SKM-1 (cell line): ENCODE data around the gene CAPN2.
"Not testable (repeated sequence)": the region's sequence is repeated elsewhere in the genome, so short reads cannot be mapped to it uniquely, and the experiment has no call there.

ENCODE experiments used
- DNase-seq: peaks from one replicate; lab custom pipeline; 2025; ENCODE audit not compliant: unreplicated experiment; lab: John Stamatoyannopoulos, UW

CAPN2 gene

DNA sequence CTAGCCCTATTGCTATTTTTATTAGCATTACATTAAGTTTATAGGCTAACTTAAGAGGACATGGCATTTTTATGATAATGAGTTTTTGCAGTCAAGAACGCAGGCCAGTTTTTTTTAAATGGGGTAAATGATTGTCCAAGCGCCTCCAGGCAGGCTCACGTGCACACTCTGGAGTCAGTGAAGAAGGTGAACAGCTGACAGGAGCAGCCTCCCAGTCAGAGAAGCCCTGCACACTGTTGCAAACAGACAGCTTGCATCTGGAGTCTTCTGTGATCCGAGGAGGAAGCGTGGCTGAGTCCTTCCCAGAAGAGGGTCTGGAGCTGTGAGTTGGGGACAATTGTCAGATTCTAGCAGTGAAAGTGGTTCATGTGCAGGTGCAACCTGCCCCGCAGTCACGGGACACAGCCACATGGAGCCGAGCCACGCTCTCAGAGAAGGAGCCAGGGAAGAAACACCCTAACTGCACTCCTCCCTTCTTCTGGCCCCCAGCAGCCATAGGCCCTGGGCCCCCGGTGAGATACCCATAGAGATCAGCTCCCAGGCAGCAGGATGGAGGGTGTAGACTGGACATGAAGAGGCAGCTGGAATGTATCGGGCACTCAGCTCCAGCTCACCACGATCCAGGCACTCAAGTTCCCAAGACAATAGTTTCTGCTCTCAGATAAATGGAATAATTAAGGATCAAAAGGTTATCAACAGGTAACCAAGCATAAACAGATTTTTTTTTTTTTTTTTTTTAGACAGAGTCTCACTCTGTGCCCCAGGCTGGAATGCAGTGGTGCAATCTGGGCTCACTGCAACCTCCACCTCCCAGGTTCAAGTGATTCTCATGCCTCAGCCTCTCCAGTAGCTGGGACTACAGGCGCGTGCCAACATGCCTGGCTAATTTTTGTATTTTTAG, 26.4 kb downstream of the CAPN2 start:
- no peak for DNase-seq

DNA sequence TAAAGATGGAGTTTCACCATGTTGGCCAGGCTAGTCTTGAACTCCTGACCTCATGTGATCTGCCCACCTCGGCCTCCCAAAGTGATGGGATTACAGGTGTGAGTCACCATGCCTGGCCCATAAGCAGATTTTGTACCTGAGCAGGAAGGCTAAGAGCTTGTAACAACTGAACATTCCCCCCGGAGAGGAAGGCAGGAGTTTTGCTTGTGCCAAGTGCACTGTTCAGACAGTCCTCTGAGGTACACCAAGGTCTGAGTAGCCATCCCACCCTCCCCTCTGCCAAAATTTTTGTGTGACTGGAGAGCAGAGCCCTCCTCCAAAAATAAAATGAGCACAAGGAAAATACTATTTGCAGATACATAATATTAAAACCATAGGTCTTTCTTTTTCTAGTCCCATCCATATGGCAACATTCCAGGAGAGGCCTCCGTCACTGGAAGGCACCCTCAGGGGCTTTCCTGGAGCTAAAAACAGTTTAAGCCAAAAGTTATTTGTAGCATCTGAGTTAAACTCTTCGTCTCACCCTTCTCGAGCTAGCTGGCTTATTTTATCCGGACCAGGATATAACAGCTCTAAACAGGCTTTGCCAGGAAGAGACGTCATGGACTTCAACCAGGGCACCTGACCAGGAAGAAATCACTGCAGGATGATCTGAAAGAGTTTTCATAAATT, 27.2 kb downstream of the CAPN2 start:
- DNase-seq: no peak

DNA sequence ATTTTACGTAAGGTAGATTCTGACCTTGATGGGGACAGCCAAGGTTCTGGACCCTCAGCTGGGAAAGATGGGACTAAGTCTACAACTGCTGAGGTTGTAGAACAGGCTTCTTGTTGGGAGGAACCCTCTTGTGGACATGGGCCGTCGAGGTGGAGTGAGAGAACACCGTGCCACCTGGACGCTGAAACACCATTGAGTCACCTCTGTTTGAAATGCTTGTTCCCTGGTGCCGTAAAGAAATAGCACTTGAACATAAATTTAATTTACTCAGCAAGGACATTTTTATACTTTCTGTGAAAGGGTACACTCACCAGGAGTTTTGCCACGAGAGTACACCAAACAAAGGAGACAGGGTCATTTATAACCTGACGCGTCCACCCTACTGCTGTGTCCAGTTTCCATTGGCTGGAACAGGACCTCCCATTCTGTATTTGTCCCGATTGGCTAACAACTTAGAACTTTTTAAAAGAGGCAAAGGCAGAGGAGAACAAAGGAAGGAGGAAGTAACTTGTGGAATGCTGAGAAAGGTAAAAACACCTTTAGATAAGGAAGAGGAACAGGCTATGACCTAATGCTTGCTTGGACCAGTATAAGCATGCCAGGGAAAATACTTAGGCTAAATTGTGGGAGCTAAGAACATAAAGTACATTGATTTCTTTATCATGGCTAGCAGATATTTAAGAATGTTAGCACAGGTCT, 27.8 kb downstream of the CAPN2 start:
- not testable (repeated sequence) for DNase-seq

DNA sequence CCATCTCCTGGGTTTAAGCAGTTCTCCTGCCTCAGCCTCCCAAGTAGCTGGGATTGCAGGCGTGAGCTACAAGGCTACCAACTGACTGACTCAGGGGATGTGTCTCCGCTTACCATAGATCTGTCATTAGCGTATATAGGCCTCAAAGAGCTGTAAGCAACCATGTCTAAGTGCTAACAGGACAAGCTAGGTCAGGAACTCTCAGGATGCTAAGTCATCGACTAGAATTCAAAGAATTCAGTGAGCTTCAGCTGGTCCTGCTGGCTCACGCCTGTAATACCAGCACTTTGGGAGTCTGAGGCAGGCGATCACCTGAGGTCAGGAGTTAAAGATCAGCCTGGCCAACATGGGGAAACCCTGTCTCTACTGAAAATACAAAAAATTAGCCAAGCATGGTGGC, 29.5 kb downstream of the CAPN2 start:
- no peak for DNase-seq

DNA sequence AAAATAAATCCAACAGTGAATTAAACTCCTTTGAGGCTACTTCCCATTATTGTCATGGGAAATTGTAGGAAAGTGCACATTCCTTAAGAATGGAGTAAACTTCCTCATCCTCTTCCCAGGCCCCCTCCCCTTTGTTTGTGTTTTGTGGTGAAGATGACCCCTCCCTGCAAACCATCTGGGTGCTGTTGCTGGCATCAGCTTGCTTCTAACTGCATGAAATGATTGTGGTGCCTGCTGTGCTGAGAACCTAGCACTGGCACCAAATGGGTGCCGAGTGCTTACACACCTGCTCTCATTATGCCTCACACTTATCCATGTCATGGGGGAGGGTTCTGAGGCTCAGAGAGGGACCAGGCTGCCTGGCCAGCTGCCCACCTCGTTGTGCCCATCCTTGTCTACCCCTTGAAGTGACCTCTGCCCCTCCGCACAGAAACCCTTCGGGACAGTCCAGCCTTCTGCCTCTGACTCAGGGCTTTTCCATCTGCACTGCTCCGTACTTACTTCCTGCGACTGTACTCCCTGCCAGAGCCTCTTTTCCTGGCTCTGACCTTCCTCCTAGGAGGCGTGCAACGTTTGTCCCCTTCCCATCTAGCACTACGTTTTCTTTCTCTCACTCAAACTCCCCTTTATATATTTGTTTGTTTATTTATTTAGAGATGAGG, 30.6 kb downstream of the CAPN2 start:
- no peak for DNase-seq

DNA sequence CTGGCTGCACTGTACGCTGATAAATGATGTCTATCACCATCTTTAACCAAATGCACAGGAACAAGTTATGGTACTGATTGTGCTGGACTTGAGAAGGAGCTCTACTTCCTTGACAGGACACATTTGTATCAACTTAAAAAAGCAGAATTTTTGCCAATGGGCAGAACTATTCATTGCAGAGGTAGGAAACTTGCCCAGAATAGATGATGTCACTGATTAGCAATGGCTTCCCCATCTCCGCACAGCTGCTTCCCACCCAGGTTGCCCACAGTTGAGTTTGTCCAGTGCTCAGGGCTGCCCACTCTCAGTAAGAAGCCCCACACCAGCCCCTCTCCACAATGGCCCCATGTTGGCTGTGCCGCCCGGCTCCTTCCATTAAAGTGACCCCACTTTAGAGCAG, 33.4 kb downstream of the CAPN2 start:
- no peak for DNase-seq

DNA sequence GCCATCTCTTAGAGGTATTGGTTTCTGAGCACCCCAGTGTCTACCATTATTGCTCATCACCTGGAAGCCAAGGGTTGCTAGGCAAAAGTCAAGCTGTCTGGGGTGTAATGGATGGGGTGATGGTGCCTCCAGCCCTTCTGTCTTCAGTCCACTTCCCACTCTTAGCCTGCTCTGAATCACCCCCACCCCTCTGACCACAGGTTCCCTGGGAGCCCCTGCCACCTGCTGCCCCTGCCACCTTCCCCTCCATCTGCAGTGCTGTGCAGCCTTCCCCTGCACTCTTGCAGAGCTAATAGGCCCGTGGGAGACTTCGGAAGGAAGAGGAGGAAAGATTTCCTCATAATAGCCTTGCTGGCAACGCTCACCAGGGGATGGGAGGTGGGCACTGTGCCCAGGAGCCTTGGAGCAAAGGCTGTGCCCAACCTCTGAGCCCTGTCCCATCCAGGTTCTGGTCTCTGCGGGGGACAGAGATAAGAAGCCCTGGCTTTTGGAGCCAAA, 35.5 kb downstream of the CAPN2 start:
- no peak for DNase-seq

DNA sequence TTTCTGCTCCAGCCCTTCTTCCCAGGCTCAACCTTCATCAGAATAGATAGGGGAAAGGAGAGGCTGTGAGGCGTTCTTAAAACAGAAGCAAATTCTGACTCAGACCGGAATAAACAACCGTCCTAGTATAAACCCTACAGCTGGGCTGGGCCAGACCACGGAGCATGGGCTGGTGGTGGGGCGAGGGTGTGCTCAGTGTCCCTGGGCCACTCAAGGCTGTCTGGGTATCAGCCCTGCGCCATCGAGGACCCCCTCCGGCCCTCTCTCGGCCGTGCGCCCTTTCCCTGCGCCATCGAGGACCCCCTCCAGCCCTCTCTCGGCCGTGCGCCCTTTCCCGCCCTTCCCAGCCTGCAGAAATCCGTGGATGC, 36.0 kb downstream of the CAPN2 start:
- DNase-seq: no peak

DNA sequence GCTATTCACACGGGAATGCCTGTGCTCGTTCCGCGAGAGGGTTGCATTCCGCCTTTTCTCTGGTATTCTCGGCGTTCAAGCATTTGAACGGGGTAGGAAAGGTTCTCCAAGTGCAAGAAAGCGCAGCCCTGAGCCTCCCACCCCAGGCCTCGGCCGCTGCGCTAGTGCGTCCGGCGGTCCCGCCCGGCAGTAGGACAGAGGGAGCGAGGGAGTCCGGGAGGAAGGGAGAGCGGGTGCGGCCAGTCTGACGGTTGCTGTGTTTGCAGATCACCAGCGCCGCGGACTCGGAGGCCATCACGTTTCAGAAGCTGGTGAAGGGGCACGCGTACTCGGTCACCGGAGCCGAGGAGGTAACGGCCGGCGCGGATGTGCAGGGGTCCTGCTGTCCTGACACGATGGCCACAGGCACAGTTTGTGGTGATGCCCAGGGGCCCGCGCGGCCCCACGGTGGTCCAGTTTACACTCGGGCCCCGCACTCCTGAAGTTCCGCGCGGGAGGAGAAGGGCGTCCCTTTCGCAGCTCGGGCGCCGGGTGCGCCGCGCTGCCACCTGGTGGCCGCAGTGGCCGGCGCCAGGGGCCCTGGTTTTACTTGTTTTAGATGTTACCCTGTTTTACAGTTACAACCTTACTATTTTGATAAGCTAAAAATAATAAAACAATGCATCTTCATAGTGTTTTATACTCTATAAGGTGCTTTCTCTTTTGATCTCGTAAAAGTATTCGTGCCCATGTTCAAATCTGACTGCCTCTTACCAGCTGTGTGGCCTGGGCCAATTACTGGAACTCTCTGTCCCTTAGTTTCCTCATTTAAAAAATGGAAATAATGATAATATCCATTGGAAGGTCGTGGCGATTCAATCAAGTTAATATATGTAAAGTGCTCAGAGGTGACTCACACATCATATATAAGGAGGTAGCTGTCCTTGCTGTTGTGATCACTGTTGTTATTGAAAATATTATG, 36.7 kb downstream of the CAPN2 start:
- DNase-seq: peak; percentile 17

DNA sequence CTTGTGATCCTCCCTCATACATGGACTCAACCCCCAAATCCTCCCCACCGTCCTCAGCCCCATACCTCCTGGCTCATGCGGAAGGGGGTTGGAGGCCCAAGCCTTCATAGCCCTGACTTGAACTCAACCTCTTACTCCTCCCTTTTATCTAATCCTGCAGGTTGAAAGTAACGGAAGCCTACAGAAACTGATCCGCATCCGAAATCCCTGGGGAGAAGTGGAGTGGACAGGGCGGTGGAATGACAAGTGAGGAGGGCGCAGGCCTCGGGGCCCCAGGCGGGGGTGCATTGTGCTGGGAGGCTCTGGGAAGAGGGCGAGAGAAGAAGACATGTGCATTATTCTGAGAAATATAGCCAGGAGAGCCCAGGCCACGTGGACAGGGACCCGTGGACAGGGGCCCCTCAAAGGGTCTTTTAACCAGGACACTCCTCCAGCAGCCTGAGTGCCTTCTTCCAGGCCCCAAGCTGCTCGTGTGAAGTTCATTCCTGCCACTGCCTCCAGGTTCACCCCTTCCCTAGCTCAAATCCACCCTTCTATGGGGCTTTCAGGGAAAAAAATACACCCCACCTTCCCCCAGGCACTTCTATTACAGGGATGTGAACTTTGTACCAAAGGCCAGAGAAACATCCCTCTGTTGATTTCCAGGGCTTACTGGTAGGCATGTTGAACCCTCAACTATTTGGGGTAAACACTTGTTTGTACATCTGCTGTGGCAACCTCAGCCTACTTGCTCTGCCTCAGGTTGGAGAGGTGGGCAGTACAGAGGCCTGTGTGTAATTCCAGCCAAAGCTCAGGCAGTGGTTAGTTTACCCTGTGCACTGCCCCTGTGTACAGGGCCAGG, 38.6 kb downstream of the CAPN2 start:
- DNase-seq: no peak

DNA sequence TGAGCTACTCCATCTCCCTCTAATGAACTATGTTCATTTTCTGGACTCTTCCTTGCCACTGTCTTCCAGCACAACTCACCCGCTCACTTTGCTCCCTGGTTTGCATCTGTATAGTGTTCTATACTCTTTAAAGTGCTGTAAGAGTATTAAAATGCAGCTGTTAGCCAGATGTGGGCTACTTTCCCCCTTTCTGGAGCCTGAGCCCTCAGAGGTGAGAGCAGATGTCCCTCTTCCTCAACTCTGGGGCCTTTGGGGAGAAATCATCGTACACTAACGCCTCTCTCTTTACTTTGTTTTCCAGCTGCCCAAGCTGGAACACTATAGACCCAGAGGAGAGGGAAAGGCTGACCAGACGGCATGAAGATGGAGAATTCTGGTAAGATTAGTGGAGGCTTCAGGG, 39.4 kb downstream of the CAPN2 start:
- DNase-seq: no peak

DNA sequence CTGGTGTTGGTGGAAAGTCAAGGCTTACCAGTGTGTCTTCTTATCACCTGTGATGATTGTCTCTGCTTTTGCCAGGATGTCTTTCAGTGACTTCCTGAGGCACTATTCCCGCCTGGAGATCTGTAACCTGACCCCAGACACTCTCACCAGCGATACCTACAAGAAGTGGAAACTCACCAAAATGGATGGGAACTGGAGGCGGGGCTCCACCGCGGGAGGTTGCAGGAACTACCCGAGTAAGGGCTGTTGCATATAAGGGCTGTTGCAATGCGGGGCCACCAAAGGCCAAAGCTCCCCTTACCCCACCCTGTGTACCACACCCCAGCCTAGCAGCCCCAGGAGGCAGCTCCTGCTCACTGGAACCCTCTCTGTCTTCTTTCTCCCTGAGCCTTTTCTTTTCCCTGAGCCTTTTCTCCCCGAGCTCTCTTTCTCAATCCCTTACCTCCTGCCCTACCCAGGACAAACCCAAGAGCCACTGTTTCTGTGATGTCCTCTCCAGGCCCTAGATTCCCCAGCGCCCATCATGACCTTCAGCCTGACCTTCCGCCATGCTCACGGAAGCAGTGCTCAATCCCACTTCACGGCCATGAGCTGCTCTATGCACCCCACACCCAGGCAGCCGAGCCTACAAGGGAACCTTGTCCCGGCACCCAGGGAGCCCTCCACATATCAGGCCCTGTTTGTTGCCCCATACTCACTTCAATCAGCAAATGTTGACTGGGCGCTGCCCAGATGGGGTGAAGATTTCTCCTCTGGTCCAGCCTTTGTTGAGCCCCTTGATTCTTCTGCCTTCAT, 40.6 kb downstream of the CAPN2 start:
- DNase-seq: no peak

DNA sequence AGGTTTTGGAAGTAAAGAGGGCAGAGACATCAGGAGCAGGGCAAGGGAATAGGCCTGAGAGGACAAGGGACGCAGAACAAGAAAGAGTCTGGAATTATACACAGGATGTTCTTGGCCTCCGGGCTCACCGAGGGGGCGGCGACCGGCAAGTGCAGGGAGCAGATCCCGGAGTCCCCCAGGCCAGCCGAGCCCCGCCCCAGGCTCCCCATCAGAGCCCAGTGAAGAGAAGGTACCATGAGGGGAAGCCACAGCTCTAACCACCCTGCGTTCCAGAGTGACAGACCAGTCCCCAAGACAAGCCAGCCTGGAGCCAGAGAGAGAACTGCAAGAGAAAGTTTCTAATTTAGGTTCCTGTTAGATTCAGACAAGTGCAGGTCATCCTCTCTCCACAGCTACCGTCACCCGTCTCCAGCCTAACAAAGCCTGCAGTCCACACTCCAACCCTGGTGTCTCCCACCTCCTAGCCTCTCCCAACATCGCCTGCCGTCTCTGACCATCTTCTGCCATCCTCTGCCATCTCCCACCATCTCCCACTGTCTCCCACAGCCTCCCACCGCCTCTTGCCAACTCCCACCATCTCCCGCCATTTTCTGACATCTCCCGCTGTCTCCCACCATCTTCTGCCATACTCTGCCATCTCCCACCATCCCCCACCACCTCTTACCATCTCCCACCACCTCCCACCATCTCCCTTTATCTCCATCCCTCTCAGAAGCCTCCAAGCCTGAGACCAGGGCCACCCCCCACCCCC, 42.5 kb downstream of the CAPN2 start:
- no peak for DNase-seq

DNA sequence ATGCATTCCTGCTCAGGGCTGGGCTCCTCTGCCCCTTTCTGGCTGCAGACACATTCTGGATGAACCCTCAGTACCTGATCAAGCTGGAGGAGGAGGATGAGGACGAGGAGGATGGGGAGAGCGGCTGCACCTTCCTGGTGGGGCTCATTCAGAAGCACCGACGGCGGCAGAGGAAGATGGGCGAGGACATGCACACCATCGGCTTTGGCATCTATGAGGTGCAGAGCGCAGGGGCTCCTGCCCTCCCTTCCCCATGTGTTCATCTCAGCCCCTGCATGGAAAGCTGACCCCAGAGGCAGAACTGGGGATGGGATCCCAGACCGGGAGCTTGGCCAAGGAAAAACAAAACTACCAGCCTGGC, 43.1 kb downstream of the CAPN2 start:
- DNase-seq: no peak

DNA sequence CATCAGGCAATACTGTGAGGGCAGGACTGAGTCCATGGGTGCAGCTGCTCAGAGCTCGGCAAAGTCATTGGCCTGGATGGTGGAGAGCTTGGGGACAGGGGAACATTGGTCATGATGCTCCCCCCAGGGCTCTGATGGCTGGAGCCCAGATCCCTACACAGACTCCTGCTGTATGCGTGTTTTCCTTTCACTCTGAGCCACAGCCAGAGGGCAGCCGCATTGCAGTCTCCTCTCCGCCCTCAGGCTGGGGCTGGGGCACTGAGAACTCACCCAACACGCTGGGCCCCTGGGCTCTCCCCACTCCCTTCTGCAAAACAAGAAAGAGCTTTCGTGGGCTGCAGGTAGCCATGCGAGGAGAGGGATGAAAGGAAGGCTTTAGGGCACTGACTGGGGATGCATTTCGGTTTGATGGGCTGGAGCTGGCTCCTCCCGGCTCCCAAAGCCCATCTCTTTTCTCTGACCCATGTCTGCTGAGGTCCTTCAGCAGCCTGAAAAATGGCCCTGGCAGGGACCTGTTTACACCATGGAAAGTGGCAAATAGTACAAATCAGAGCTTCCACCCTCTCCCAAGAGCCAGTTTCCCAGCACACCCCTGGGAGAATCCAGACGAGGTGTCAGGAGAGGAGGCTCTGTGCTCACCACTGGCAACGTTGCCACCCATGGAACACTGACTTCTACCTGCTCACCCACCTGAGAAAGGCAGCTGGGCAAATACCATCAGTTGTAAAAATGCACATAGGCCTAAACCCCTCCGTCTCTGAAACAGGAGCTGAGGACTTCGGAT, 43.8 kb downstream of the CAPN2 start:
- DNase-seq: no peak

DNA sequence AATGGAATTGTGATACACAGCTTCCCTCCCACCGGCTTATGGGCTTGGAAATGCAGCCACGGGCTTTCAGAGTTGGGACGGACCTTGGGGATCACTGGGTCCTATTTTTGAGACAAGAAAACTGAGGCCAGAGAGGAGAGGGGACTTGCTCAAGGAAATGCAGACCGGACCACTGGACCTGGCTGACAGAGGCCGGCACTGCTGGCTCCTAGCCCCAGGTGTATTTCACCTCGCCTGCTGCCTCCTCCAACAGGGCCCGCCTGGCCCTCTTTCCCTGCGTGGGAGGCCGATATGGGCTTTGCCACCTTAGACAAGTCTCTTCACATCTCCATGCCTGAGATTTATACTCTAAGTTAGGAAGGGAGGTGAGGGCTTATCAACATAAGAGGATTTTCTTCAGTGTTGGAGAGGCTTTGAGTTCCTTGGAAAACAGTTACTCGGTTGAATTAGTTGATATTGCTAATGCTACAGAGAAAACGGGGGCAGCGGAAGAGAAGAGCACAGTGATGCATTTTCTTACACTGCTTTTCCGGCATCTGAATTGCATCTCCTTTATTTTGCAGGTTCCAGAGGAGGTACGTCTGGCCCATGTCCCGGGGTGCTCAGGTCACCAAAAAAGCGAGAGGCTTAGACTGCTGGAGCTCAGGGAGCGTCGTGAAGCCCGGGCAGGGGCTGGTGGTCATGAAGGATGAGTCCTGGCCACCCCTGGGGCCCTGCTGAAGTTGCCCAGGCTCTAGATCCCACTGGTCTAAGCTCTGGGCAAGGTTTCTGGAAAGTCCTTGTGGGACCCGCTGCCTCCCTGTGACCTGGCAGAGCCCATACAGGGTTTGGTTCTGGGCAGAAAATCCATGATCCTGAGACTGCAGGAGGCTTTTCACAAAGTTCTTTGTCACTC, 44.7 kb downstream of the CAPN2 start:
- DNase-seq: no peak
